ENCODE data around the gene STXBP6.

Gene STXBP6

GRCh38 chr14:24979725-24980239 lies 70.2 kb downstream of the STXBP6 start:
- no peak for TF ChIP-seq TCF4 (CRISPR knock-in tag; IDR thresholded peaks at IDR 0.05; ENCODE audit: borderline replicate concordance)
- TF ChIP-seq TSHZ2 (CRISPR knock-in tag; IDR thresholded peaks at IDR 0.05): no peak
- no peak for TF ChIP-seq ZFP3 (CRISPR knock-in tag; IDR thresholded peaks at IDR 0.05)
- no peak for TF ChIP-seq ISL1 (CRISPR knock-in tag; IDR thresholded peaks at IDR 0.05)
- TF ChIP-seq OSR1 (CRISPR knock-in tag; IDR thresholded peaks at IDR 0.05): no peak
- TF ChIP-seq ZFP30 (CRISPR knock-in tag; IDR thresholded peaks at IDR 0.05): no peak

GRCh38 chr14:24978862-24979724 lies 70.9 kb downstream of the STXBP6 start:
- no peak for ATAC-seq
- TF ChIP-seq ISL1 (CRISPR knock-in tag; IDR thresholded peaks at IDR 0.05) (no peak), RARB (CRISPR knock-in tag; IDR thresholded peaks at IDR 0.05) (no peak), SNAI2 (CRISPR knock-in tag; IDR thresholded peaks at IDR 0.05) (no peak), PPARA (CRISPR knock-in tag; IDR thresholded peaks at IDR 0.05; ENCODE audit: borderline replicate concordance) (no peak), ZNF565 (CRISPR knock-in tag; conservative IDR thresholded peaks at IDR 0.05; ENCODE audit: low read depth) (no peak), CSRNP3 (CRISPR knock-in tag; IDR thresholded peaks at IDR 0.05) (no peak), ESRRG (CRISPR knock-in tag; IDR thresholded peaks at IDR 0.05) (no peak)

More at GRCh38 chr14:24979725-24980239, 70.2 kb downstream of the STXBP6 start:
- ATAC-seq: no peak

GRCh38 chr14:24976602-24977001 lies 73.3 kb downstream of the STXBP6 start:
- no peak for TF ChIP-seq ZNF565 (CRISPR knock-in tag; conservative IDR thresholded peaks at IDR 0.05; ENCODE audit: low read depth)
- no peak for TF ChIP-seq ZFP3 (CRISPR knock-in tag; IDR thresholded peaks at IDR 0.05)
- TF ChIP-seq CSRNP3 (CRISPR knock-in tag; IDR thresholded peaks at IDR 0.05): no peak
- no peak for TF ChIP-seq ISL1 (CRISPR knock-in tag; IDR thresholded peaks at IDR 0.05)
- TF ChIP-seq ZNF8 (CRISPR knock-in tag; IDR thresholded peaks at IDR 0.05): no peak
- no peak for TF ChIP-seq CSDC2 (CRISPR knock-in tag; IDR thresholded peaks at IDR 0.05)
- TF ChIP-seq TSHZ2 (CRISPR knock-in tag; IDR thresholded peaks at IDR 0.05): no peak
- TF ChIP-seq ESRRG (CRISPR knock-in tag; IDR thresholded peaks at IDR 0.05): no peak
- TF ChIP-seq ARNTL (CRISPR knock-in tag; IDR thresholded peaks at IDR 0.05; ENCODE audit: borderline replicate concordance, low read depth): no peak
- no peak for TF ChIP-seq OSR1 (CRISPR knock-in tag; IDR thresholded peaks at IDR 0.05)
- TF ChIP-seq TOX (CRISPR knock-in tag; IDR thresholded peaks at IDR 0.05; ENCODE audit: borderline replicate concordance): no peak
- no peak for TF ChIP-seq ZFP30 (CRISPR knock-in tag; IDR thresholded peaks at IDR 0.05)
- no peak for TF ChIP-seq POU6F1 (CRISPR knock-in tag; IDR thresholded peaks at IDR 0.05; ENCODE audit: borderline replicate concordance, low read depth)
- TF ChIP-seq SNAI2 (CRISPR knock-in tag; IDR thresholded peaks at IDR 0.05): no peak
- TF ChIP-seq GLIS3 (CRISPR knock-in tag; IDR thresholded peaks at IDR 0.05): no peak

More at GRCh38 chr14:24976602-24977001, 73.3 kb downstream of the STXBP6 start:
- no peak for ATAC-seq
